ENCODE results near the gene BMP6. TPM values are rescaled to one million over a fixed set of nuclear protein-coding genes. Genes with fewer than 3 reads are reported as not detected.

Gene BMP6
- total RNA-seq, 1 donor from 2014 or later: 6.6 TPM

GRCh38 chr6:7827142-7827541 lies 101.2 kb downstream of the BMP6 start:
- TF ChIP-seq CTCF (IDR thresholded peaks at IDR 0.05): no peak
- H3K4me3 ChIP-seq: no peak overlapping the region
- no peaks in the 10 kb centered on the region for H3K9me3 ChIP-seq
- intact Hi-C loops (cut with DNase I): no loop called here
- H3K4me1 ChIP-seq: peaks cover 6% of the 10 kb centered on the region
- DNase-seq: no peak
- no peaks in the 10 kb centered on the region for H3K27me3 ChIP-seq (ENCODE audit: low read depth)
- no peak overlapping the region for H3K27ac ChIP-seq
- no peak for ATAC-seq
- H3K36me3 ChIP-seq: no peaks in the 10 kb centered on the region

GRCh38 chr6:7828124-7828523 lies 102.2 kb downstream of the BMP6 start:
- Histone ChIP-seq H3K27ac (no peak overlapping the region), H3K9me3 (no peaks in the 10 kb centered on the region), H3K4me1 (peaks cover 6% of the 10 kb centered on the region), H3K4me3 (no peak overlapping the region), H3K36me3 (no peaks in the 10 kb centered on the region), H3K27me3 (ENCODE audit: low read depth) (no peaks in the 10 kb centered on the region)
- DNase-seq (no peak), ATAC-seq (no peak)
- TF ChIP-seq CTCF (IDR thresholded peaks at IDR 0.05): no peak
- intact Hi-C loops (cut with DNase I): no loop called here

- Histone ChIP-seq H3K4me3 (no peak overlapping the region), H3K27me3 (ENCODE audit: low read depth) (no peaks in the 10 kb centered on the region), H3K36me3 (no peaks in the 10 kb centered on the region), H3K27ac (no peak overlapping the region), H3K9me3 (no peaks in the 10 kb centered on the region), H3K4me1 (peaks cover 2% of the 10 kb centered on the region)
- DNase-seq (no peak), ATAC-seq (peak in 1 of 2 donors; percentile 25)
- no peak for TF ChIP-seq CTCF (IDR thresholded peaks at IDR 0.05)
- intact Hi-C loops (cut with DNase I): no loop called here
These were observed 107.2 kb downstream of the BMP6 start for GRCh38 chr6:7832904-7833750.

- no peak for DNase-seq
- H3K27me3 ChIP-seq (ENCODE audit: low read depth): no peaks in the 10 kb centered on the region
- intact Hi-C loops (cut with DNase I): no loop called here
- no peaks in the 10 kb centered on the region for H3K9me3 ChIP-seq
- no peaks in the 10 kb centered on the region for H3K36me3 ChIP-seq
- H3K4me1 ChIP-seq: no peaks in the 10 kb centered on the region
- no peak for TF ChIP-seq CTCF (IDR thresholded peaks at IDR 0.05)
- H3K4me3 ChIP-seq: no peak overlapping the region
- no peak for ATAC-seq
- H3K27ac ChIP-seq: no peak overlapping the region
These were observed 107.8 kb downstream of the BMP6 start for GRCh38 chr6:7833751-7834070.

GRCh38 chr6:7836371-7837026 lies 110.6 kb downstream of the BMP6 start:
- Histone ChIP-seq H3K36me3 (no peaks in the 10 kb centered on the region), H3K27me3 (ENCODE audit: low read depth) (no peaks in the 10 kb centered on the region), H3K4me1 (no peaks in the 10 kb centered on the region), H3K9me3 (no peaks in the 10 kb centered on the region), H3K4me3 (no peak overlapping the region), H3K27ac (no peak overlapping the region)
- no peak for TF ChIP-seq CTCF (IDR thresholded peaks at IDR 0.05)
- ATAC-seq: no peak
- no peak for DNase-seq
- intact Hi-C loops (cut with DNase I): no loop called here
